IPS-18c (cell line): Measurements from ENCODE around the gene PIM1.

ENCODE experiments used
- H3K4me3 ChIP-seq: 2 replicates; pipeline ENCODE4 v1.7.0; 2013; ENCODE audit warnings: low read depth, mild to moderate bottlenecking, low read length, moderate library complexity; ENCODE audit not compliant: insufficient read depth
- H3K9me3 ChIP-seq: one replicate; pipeline ENCODE4 v1.6.1; 2013; ENCODE audit warnings: mild to moderate bottlenecking, low read length, moderate library complexity; ENCODE audit not compliant: control insufficient read depth, insufficient read depth

PIM1 gene

DNA sequence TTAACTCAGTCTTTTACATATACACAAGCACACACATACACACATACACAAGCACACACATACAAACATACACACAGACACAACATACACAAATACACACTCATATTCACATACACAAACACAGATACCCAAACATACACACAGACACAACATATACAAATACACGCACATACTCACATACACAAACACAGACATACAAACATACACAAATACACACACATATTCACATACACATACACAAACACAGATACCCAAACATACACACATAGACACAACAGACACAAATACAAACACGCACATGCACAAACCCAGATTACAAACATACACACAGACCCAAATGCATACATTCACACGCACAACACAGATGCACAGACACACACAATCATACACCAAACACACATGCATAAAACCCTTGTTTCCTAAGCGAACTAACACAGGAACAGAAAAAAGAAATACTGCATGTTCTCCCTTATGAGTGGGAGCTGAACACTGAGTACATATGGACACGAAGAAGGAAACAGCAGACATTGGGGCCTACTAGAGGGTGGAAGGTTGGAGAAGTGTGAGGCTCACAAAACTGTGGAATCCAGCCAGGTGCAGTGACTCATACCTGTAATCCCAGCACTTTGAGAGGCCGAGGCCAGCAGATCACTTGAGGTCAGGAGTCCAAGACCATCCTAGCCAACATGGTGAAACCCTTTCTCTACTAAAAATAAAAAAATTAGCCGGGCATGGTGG is 34.2 kb downstream of the PIM1 start:
- Histone ChIP-seq H3K4me3 (no peak overlapping the region), H3K9me3 (no peaks in the 10 kb centered on the region)

DNA sequence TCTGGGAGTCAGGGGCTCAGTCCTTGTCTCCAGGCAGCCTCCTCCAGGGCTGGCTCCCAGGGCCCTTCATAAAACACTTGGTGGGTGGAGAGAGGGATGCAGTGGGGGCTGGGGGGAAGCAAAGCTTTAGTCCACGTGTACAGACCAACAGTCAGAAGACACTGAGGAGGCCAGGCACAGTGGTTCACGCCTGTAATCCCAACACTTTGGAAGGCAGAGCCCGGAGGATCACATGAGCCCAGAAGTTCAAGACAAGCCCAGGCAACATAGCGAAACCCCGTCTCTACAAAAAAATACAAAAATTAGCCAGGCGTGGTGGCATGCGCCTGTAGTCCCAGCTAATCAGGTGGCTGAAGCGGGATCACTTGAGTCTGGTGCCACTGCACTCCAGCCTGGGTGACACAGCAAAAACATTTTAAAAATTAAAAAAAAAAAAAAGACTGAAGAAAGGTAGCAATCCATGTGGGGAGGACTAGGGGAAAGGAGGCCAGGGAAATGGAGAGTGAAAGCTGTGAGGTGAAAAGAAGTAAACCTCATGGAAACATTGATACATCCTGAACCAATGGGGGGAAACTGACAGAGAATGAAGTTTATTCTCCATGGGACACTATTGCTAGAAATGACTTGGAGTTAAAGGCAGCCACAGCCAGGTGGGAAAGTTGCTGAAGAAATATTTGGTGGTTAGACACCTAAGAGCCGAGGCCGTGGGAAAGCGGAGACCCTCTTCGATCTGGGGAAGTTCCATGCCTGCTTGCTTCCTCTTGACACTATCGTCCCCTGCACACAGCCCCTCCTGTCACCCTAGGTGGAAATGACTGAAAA is 35.4 kb downstream of the PIM1 start:
- H3K9me3 ChIP-seq = no peaks in the 10 kb centered on the region
- H3K4me3 ChIP-seq = no peak overlapping the region

DNA sequence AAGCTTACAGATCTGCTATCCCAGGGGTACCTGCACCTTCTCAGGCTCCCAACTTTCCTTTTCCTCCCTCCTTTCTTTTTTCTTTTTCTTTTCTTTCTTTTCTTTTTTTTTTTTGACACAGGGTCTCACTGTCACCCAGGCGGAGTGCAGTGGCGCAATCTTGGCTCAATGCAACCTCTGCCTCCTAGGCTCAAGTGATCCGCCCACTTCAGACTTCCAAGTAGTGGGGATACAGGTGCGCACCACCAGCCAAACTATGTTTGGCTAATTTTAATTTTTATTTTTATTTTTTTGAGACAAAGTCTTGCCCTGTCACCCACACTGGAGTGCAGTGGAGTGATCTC is 36.0 kb downstream of the PIM1 start:
- Histone ChIP-seq H3K4me3 (no peak overlapping the region), H3K9me3 (no peaks in the 10 kb centered on the region)

DNA sequence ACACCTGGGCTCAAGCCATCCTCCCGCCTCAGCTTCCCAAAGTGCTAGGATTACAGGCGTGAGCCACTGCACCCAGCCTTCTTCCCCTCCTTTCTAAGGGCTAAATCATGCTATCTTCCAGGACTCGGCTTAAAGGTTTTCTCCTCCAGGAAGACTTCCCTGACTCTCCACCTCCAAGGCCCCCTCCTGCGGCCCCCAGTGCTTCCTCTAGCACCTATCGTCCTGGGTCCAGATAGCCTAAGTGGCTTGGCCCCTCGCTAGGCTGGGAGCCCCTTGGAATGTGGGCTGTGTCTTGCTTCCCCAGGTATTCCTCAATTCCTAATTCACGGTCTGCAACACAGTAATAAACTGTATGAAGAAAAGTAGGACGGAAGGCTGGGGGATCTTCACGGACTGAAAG is 36.7 kb downstream of the PIM1 start:
- Histone ChIP-seq H3K4me3 (no peak overlapping the region), H3K9me3 (no peaks in the 10 kb centered on the region)

DNA sequence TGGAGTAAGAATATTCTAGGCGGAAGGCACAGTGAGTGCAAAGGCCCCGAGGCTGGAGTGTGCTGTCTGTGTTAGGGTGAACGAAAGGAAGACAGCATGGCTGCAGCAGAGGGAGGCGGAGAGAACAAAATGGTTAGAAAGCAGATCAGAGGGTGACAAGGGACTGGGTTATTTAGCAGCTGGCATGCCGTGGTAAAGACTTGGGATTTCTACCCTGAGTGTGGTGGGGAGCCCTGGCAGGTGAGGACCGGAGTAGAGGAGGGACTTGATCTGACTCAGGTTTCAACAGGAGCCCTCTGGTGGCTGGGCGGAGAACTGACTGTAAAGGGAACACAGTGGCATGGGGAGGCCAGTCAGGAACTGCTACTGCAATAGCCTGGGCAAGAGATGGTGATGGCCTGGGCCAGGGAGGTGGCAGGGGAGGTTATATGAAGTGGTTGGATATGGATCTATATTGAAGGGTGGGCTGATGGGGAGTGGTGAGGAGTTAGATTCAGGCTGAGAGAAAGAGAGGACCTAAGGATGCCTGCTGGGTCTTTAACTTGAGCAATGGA is 38.0 kb downstream of the PIM1 start:
- Histone ChIP-seq H3K9me3 (no peaks in the 10 kb centered on the region), H3K4me3 (no peak overlapping the region)

DNA sequence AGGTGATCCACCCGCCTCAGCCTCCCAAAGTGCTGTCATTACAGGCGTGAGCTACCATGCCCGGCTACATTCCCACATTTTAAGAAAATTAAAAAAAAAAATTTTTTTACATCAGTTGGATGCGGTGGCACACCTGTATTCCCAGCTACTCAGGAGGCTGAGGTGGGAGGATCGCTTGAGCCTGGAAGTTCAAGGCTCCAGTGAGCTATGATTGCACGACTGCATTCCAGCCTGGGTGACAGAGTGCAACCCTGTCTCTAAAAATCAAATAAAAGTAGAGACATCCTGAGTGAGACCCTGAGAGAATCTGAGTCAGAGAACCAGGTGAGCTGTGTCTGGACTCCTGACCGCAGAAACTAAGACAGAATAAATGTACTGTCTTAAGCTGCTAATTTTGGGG is 38.8 kb downstream of the PIM1 start:
- no peaks in the 10 kb centered on the region for H3K9me3 ChIP-seq
- H3K4me3 ChIP-seq = no peak overlapping the region

DNA sequence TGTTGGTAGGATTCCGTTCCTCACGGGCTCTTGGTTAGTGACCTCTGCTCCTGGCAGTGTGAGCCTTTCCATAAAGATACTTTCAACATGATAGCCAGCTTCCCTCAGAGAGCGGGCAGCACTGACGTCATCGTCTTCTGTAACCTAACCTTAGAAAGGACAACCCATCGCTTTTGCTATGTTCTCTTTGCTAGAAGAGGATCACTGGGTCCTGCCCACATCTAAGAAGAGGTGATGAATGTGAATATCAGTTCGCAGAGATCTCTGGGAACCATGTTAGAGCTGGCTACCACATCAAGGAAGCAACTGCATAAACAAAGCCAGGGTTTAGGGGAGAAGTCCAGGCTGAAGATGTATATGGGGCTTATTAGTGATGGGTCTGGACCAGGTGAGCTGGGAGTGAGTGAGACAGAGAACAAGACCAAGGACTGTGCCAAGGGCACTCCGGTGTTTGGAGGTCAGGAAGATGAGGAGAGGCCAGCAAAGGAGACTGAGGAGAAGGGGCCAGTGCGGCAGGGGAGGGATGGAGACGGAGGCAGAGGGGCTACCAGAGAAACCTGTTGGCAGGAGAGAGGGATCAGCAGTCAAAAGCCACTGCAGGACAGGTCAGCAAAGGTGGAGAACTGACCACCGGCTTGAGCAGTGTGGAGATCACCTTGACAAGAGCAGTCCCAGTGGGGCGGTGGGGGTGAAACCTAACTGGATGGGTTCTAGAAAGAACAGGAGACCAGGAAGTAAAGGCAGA is 39.7 kb downstream of the PIM1 start:
- Histone ChIP-seq H3K9me3 (no peaks in the 10 kb centered on the region), H3K4me3 (no peak overlapping the region)

DNA sequence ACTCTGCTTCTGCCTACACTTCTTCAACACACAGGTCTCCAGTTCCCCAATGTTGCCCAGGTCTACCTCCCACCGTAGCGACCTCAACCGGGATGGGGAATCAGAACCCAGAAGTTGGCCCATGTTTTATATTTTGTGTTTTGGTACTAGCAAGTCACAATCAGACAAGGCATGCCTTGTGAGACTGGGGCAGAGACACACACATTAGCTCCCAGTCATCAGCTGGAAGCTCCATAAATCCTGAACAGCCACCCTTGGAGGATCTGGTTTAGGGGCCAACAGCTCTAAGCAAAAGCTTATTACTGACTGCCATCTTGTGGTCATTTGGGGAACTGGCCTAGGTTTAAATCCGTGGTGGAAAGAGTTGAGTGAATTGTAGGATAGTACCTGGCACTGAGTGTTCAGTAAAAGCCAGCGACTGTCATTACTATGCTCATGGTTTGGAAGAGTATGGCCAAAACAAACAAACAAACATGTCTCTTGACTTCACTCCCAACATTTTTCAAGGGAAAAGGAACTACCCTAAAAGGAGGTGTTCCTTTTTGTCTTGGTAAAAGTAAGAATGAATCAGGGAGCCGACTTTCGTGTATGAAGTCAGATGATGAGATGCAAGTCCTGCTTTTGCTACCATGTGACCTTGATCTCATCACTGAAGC is 40.5 kb downstream of the PIM1 start:
- H3K4me3 ChIP-seq = no peak overlapping the region

DNA sequence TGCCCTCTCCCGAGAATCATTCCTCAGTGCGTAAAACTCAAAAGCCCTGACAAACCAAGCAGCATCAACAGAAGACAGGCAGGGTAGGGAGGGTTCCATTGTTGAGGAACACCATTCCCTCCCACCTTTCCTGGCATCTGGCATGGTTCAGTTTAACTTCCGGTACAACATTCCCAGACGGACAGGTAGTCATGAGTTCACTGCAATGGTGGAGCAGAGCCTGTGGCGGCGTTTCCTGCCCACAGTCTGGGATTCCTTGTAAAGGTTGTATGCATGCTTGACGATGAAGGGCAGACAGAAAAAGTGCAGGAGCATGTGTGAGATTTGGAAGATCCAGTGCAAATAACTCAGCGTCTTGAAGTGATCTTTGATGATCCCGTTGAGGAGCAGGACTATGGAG is 42.3 kb downstream of the PIM1 start:
- H3K4me3 ChIP-seq = no peak overlapping the region
- no peaks in the 10 kb centered on the region for H3K9me3 ChIP-seq

More for the DNA sequence above, 40.5 kb downstream of the PIM1 start:
- H3K9me3 ChIP-seq = no peaks in the 10 kb centered on the region

DNA sequence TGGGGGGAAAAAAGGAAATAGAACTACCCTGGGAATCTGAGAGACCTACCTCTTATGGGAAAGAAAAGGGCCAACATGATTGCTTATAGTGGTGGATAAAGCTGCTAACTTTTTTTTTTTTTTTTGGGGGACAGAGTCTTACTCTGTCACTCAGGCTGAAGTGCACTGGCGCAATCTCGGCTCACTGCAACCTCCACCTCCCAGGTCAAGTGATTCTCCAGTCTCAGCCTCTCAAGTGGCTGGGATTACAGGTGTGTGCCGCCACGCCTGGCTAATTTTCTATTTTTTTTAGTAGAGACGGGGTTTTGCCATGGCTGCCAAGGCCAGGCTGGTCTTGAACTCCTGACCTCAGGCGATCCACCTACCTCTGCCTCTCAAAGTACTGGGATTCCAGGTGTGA is 48.1 kb downstream of the PIM1 start:
- Histone ChIP-seq H3K9me3 (no peaks in the 10 kb centered on the region), H3K4me3 (no peak overlapping the region)

DNA sequence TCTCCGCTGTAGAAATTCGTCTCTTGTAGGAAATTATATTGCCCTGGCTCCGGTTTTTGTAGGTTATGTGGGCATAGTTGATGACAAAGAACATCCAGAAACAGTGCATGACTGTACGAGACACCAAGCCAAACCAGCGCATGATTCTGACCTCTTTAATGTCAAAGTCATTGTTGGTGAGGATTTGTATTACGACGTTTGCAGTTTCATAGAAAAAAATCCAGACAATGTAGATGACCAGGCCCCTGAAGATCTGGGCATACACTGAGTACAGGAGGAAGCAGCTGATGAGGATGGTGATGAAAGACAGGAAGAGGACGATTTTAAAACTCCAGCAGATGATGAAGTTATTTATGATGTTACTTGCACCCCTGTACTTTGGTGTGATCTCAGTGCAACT is 48.6 kb downstream of the PIM1 start:
- no peaks in the 10 kb centered on the region for H3K9me3 ChIP-seq
- no peak overlapping the region for H3K4me3 ChIP-seq

DNA sequence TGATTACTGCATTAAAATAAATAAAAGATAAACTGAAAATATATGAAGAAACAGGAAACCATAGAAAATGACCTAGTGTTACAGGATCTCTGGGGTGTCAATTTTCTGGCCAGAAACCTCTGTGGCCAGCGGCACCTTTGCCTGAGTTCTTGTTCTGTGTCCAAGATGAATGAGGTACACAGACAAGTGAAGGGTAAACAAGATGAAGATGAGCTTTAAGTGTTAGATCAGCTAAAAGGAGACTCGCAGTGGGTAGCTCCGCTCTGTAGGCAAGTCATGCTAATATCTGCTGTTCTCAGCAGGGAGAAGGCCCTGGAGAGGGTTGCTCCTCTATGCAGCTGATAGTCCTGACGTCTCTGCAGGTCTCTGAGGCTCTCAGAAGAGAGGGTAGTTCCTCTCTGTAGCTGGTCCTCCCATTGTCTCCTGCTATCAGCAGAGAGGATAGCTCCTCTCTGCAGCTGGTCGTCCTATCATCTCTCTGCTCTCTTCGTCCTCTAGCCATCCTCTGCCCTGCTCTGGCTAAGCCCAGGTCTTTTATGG is 51.7 kb downstream of the PIM1 start:
- H3K9me3 ChIP-seq = no peaks in the 10 kb centered on the region
- H3K4me3 ChIP-seq = peak overlapping the region; percentile 79

DNA sequence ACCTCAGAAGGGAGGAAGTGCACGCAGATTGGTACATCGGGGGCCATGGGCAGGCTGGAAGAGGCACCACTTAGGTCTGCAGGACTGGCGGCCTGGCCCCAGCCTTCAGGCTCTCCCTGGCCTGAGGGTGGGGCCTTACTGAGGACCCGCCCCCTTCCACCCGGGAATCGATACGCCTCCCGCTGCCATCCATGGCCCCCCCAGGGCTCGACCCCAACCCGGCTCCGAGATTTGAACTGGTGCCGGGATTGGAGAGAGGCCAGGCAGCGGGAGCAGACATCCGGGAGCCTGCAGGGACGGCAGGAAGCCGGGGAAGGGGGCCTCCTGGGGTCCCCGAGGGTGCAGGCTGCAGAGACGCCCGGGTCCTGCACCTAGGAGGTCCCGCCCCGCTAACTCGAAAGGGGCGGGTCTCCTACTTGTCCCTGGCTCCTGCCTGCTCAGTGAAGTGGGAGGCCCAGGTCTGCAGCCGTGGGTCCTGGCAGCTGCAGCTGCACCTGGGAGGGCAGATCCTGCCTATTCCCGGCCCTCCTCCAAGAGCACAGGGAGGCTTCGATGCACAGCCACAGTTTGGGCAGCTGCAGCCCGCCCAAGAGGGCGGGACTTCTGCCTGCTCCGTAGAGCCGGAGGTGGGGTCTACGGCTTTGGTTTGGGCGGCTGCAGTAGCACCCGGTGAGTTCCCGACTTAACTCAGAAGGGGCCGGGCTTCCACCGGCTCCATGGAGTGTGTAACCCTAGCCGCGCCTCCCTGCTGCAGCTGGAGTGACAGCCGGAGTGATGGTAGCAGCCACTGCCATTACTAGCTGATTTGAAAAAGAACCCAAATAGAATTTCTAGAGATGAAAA is 52.4 kb downstream of the PIM1 start:
- H3K9me3 ChIP-seq = no peaks in the 10 kb centered on the region
- peak overlapping the region; percentile 79 for H3K4me3 ChIP-seq

DNA sequence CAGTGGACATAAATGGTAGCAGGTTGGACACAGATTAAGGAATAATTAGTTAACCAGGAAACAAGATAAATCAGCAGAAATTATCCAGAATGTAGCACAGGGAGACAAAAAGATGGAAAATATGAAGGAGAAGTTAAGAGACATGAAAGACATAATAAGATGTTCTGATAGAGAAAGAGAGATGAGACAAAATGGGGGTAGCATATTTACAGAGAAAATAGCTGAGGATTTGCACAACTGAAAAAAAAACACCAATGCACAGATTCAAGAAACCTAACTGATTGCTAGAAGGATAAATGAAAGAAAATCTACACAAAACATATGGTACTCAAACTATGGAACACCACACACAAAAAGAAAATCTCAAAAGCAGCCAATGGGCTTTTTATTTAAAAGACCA is 53.0 kb downstream of the PIM1 start:
- Histone ChIP-seq H3K4me3 (no peak overlapping the region; the same call in 1 of the 2 replicates), H3K9me3 (no peaks in the 10 kb centered on the region)
